ENCODE data around the gene ACADL. TPM values are rescaled to one million over a fixed set of nuclear protein-coding genes. Genes with fewer than 3 reads are reported as not detected.

Gene ACADL
- total RNA-seq, 1 experiment from 2014 or later: 1.3 TPM

DNA sequence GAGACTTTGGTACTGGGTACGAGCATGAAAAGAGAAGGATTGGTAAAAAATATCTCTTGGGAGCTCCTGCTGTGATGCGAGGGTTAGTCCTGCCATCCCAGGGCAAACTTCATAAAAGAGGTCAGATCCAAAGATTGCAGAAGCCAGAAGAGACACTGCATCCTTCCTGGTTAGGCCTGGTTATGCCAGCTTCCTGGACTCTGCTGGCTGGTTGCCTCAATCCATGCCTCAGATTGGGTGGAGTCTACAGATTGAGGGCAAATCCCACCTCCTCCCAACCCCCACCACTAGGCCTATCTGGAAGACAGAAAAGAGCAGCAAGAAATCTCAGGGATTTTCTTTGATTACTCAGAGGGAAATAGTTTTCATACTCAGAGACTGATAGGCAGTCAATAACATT lies 5.3 kb upstream of the ACADL start:
- TF ChIP-seq, protein P1, sequence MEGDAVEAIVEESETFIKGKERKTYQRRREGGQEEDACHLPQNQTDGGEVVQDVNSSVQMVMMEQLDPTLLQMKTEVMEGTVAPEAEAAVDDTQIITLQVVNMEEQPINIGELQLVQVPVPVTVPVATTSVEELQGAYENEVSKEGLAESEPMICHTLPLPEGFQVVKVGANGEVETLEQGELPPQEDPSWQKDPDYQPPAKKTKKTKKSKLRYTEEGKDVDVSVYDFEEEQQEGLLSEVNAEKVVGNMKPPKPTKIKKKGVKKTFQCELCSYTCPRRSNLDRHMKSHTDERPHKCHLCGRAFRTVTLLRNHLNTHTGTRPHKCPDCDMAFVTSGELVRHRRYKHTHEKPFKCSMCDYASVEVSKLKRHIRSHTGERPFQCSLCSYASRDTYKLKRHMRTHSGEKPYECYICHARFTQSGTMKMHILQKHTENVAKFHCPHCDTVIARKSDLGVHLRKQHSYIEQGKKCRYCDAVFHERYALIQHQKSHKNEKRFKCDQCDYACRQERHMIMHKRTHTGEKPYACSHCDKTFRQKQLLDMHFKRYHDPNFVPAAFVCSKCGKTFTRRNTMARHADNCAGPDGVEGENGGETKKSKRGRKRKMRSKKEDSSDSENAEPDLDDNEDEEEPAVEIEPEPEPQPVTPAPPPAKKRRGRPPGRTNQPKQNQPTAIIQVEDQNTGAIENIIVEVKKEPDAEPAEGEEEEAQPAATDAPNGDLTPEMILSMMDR (IDR thresholded peaks at IDR 0.05; ENCODE audit: unreplicated experiment): no peak
- Mint-ChIP-seq H3K9me3 (ENCODE audit: low read depth, unreplicated experiment) (no peaks in the 10 kb centered on the region), H3K27ac (ENCODE audit: unreplicated experiment) (no peak overlapping the region), H3K36me3 (ENCODE audit: insufficient read depth, unreplicated experiment) (peaks cover under 1% of the 10 kb centered on the region), H3K4me1 (ENCODE audit: low read depth, unreplicated experiment) (no peaks in the 10 kb centered on the region), H3K27me3 (ENCODE audit: unreplicated experiment) (no peaks in the 10 kb centered on the region), H3K4me3 (ENCODE audit: low read depth, unreplicated experiment) (no peak overlapping the region)
- intact Hi-C loops (cut with micrococcal nuclease; ENCODE audit: unreplicated experiment): no loop called here
- CTCF ChIA-PET: no interaction called here
- no TSS peak for BruUV-seq (replicated peaks)
- no peak for DNase-seq

DNA sequence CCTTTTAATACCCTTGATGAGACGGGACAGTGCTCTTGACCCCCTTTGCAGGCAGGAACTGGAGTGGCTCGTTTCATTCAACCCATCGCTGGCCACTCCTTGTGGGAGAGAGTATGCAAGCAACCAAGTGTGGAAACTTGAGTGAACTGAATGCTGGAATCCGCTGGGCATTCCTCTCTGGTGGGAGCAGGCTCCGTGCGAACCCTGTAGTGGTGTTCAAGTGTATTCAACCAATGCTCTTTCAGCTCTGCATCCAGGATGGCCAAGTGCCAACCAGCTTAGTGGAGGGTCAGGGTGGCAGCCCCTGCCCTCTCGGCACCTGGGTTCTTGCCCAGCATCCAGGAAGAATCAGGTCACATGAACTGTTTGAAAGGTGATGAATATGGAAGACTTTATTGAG lies 3.3 kb upstream of the ACADL start:
- Mint-ChIP-seq H3K27ac (ENCODE audit: unreplicated experiment) (no peak overlapping the region), H3K27me3 (ENCODE audit: unreplicated experiment) (no peaks in the 10 kb centered on the region), H3K36me3 (ENCODE audit: insufficient read depth, unreplicated experiment) (peaks cover 12% of the 10 kb centered on the region), H3K4me3 (ENCODE audit: low read depth, unreplicated experiment) (no peak overlapping the region), H3K9me3 (ENCODE audit: low read depth, unreplicated experiment) (no peaks in the 10 kb centered on the region), H3K4me1 (ENCODE audit: low read depth, unreplicated experiment) (peaks cover 7% of the 10 kb centered on the region)
- intact Hi-C loops (cut with micrococcal nuclease; ENCODE audit: unreplicated experiment): no loop called here
- TF ChIP-seq, protein P1 (IDR thresholded peaks at IDR 0.05; ENCODE audit: unreplicated experiment): no peak
- CTCF ChIA-PET: no interaction called here
- BruUV-seq (replicated peaks): no TSS peak
- no peak for DNase-seq

DNA sequence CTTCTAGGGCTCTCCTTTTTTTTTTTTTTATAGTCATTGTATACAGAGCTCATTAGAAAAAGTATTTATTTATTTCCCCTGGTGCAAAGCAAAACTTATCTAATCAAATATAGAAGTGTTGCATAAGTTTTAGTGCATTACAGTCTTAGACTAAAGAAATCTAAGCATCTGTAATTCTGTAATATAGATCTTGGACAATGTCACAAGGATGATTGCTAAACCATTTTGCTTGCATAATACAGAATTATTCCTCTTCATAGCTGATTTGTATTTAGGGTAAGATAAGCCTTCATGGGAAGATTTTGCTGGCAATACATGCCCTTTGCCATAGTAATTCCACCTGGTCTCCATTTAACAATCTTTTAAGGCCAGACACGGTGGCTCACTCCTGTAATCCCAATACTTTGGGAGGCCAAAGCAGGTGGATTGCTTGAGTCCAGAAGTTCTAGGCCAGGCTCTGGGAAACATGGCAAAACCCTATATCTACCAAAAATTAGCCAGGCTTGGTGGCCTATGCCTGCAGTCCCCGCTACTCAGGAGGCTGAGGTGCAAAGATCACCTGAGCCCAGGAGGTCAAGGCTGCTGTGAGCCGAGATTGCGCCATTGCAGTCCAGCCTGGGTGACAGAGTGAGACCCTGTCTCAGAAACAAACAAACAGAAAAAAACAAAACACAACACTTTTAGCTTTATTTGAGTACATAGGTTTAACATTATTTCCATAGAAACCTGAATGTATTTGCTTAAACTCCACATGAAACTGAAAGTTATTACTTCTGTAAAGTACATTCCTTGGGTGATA lies 2.2 kb upstream of the ACADL start:
- Mint-ChIP-seq H3K27ac (ENCODE audit: unreplicated experiment) (no peak overlapping the region), H3K4me1 (ENCODE audit: low read depth, unreplicated experiment) (peaks cover 12% of the 10 kb centered on the region), H3K36me3 (ENCODE audit: insufficient read depth, unreplicated experiment) (peaks cover 12% of the 10 kb centered on the region), H3K4me3 (ENCODE audit: low read depth, unreplicated experiment) (no peak overlapping the region), H3K27me3 (ENCODE audit: unreplicated experiment) (no peaks in the 10 kb centered on the region), H3K9me3 (ENCODE audit: low read depth, unreplicated experiment) (no peaks in the 10 kb centered on the region)
- BruUV-seq (replicated peaks): no TSS peak
- TF ChIP-seq, protein P1 (IDR thresholded peaks at IDR 0.05; ENCODE audit: unreplicated experiment): no peak
- intact Hi-C loops (cut with micrococcal nuclease; ENCODE audit: unreplicated experiment): no loop called here
- CTCF ChIA-PET: no interaction called here
- no peak for DNase-seq

DNA sequence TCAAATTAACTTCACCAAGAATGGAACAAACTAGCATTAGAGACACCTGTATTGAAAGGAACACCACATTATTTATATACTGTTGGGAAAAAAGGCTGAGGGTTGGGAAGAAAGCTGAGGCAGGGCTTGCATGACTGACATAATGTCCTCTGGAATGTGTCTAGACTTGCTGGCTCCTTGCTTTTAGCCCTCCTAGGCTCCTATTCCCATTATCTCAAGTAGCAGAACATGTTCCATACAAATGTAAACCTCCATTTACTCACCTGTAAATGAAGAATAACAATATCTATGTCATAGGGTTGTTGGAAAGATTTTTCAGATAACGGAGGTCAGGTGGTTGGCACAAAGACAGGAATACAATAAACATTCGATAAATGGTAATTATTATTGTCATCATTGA lies 976 bp upstream of the ACADL start:
- H3K27ac Mint-ChIP-seq (ENCODE audit: unreplicated experiment): no peak overlapping the region
- TF ChIP-seq, protein P1 (IDR thresholded peaks at IDR 0.05; ENCODE audit: unreplicated experiment): no peak
- H3K27me3 Mint-ChIP-seq (ENCODE audit: unreplicated experiment): no peaks in the 10 kb centered on the region
- CTCF ChIA-PET: no interaction called here
- H3K4me3 Mint-ChIP-seq (ENCODE audit: low read depth, unreplicated experiment): no peak overlapping the region
- BruUV-seq (replicated peaks): no TSS peak
- no peaks in the 10 kb centered on the region for H3K9me3 Mint-ChIP-seq (ENCODE audit: low read depth, unreplicated experiment)
- H3K36me3 Mint-ChIP-seq (ENCODE audit: insufficient read depth, unreplicated experiment): peaks cover 12% of the 10 kb centered on the region
- intact Hi-C loops (cut with micrococcal nuclease; ENCODE audit: unreplicated experiment): no loop called here
- peaks cover 19% of the 10 kb centered on the region for H3K4me1 Mint-ChIP-seq (ENCODE audit: low read depth, unreplicated experiment)
- DNase-seq: no peak
